Muscle layer of duodenum (tissue), 2 donors: ENCODE results near the gene ATMIN.

Source experiments
- H3K27ac ChIP-seq: one replicate; pipeline ENCODE4 v1.7.0; 2013; ENCODE audit warnings: mild to moderate bottlenecking, low read length
- H3K27me3 ChIP-seq: one replicate; pipeline ENCODE4 v1.7.0; 2013; ENCODE audit warnings: low read depth, mild to moderate bottlenecking, control low read depth, low read length
- H3K36me3 ChIP-seq, 2 donors: one replicate each; pipeline ENCODE4 v1.7.0; 2013; ENCODE audit warnings: low read length in 2 of 2, control low read depth in 1 of 2, mild to moderate bottlenecking in 1 of 2; ENCODE audit not compliant: insufficient read depth in 2 of 2, control insufficient read depth in 1 of 2
- H3K4me1 ChIP-seq, 2 donors: one replicate each; pipeline ENCODE4 v1.7.0; 2013; ENCODE audit warnings: low read length in 2 of 2, mild to moderate bottlenecking in 2 of 2, control low read depth in 1 of 2, moderate library complexity in 1 of 2; ENCODE audit not compliant: insufficient read depth in 2 of 2, control insufficient read depth in 1 of 2
- H3K4me3 ChIP-seq, 2 donors: one replicate each; pipeline ENCODE4 v1.7.0; 2013; ENCODE audit warnings: low read length in 2 of 2, low read depth in 1 of 2, mild to moderate bottlenecking in 1 of 2
- H3K9me3 ChIP-seq, 2 donors: one replicate each; pipeline ENCODE4 v1.7.0; 2013; ENCODE audit warnings: low read length in 2 of 2, control low read depth in 1 of 2, mild to moderate bottlenecking in 1 of 2; ENCODE audit not compliant: control insufficient read depth in 1 of 2
- donor health status: healthy.

Gene ATMIN

GRCh38 chr16:81040842-81041241 lies 5.2 kb downstream of the ATMIN start:
- Histone ChIP-seq H3K36me3 (peaks cover 38 to 45% of the 10 kb centered on the region in 2 donors), H3K27me3 (no peaks in the 10 kb centered on the region), H3K4me3 (no peak overlapping the region), H3K27ac (no peak overlapping the region), H3K4me1 (peaks cover 0 to 20% of the 10 kb centered on the region in 2 donors), H3K9me3 (no peaks in the 10 kb centered on the region)

DNA sequence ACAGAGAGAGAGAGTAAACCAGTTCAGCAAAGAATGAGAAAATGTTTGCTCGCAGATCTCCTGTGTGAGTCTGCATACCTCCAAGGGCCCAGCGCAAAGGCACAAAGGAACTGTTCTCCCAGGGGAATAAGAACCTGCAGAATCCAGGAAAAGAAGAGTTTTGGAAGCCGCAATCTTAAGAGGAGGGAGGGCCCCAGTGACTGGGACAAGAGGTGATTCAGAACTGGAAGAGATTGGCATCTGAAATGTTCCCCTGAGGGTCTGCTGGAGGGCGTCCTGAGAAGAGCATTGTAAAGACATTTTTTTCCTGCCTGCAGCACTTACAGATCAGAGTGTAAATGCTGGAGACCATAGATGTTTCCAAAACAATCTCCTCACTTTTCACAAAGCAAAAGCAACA lies 6.1 kb downstream of the ATMIN start:
- Histone ChIP-seq H3K27me3 (no peaks in the 10 kb centered on the region), H3K27ac (no peak overlapping the region), H3K4me3 (no peak overlapping the region), H3K36me3 (peaks cover 38 to 47% of the 10 kb centered on the region in 2 donors), H3K4me1 (peaks cover 0 to 18% of the 10 kb centered on the region in 2 donors), H3K9me3 (no peaks in the 10 kb centered on the region)

GRCh38 chr16:81042821-81043220 lies 7.2 kb downstream of the ATMIN start:
- Histone ChIP-seq H3K27me3 (no peaks in the 10 kb centered on the region), H3K4me1 (peaks cover 0 to 6% of the 10 kb centered on the region in 2 donors), H3K4me3 (no peak overlapping the region), H3K36me3 (peaks cover 38 to 47% of the 10 kb centered on the region in 2 donors), H3K9me3 (no peaks in the 10 kb centered on the region), H3K27ac (no peak overlapping the region)

DNA sequence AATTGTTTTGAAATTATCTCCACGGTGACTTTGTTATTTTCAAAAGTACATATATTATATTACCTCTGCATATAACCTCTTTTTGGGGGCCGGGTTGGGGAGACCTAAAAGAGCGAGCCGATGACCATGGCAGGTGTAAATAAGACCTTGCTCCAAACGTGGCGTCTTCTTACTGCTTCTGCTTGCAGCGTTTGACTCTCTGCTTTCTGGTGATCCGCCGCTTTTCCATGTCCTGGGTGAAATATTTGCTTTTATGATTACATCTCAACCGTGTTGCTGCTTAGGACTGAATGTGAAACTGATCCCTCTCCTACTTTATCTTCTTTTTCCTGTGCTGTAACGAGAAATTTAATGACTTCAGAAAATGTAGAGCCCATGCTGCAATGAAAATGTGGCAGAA lies 18.1 kb downstream of the ATMIN start:
- Histone ChIP-seq H3K36me3 (no peaks in the 10 kb centered on the region), H3K4me3 (no peak overlapping the region), H3K4me1 (no peaks in the 10 kb centered on the region)

DNA sequence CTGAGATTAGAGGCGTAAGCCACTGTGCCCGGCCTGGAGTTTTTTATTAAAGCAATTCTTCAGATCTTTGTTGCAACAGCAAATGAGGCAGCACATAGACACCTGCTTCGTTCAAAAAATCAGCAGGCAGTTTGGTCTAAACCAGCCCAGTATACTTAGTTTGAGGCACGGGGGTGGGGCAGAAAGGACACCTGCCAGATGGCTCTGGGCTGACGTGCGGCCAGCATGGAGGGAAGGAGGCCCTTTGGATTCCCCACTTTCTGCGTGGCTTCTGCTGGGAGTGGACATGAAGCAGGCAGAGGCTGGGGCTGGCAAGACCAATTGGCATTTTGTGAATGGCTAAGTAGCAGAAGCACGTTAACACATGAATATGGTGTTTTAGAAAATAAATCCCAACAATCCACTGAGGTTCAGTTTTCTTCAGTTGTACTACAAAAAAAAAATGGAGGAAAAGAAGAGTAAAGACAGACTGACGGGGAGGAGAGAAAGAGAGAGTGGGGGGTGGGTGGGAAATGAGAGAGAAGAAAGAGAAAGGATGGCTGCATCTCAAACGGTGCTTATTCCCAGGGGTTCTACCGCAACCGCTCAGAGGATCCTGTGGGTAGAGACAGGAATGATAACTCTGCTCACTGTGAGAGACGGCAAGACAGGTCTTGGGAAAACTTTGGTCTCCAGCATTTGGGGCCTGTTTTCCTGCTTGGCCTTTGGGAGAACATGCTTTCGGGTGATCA lies 25.1 kb downstream of the ATMIN start:
- H3K9me3 ChIP-seq: no peaks in the 10 kb centered on the region
- no peak overlapping the region for H3K27ac ChIP-seq
- H3K4me1 ChIP-seq: no peaks in the 10 kb centered on the region
- no peaks in the 10 kb centered on the region for H3K36me3 ChIP-seq
- H3K27me3 ChIP-seq: no peaks in the 10 kb centered on the region
- H3K4me3 ChIP-seq: no peak overlapping the region

More for the DNA sequence above, 18.1 kb downstream of the ATMIN start:
- Histone ChIP-seq H3K9me3 (no peaks in the 10 kb centered on the region), H3K27ac (no peak overlapping the region), H3K27me3 (no peaks in the 10 kb centered on the region)

DNA sequence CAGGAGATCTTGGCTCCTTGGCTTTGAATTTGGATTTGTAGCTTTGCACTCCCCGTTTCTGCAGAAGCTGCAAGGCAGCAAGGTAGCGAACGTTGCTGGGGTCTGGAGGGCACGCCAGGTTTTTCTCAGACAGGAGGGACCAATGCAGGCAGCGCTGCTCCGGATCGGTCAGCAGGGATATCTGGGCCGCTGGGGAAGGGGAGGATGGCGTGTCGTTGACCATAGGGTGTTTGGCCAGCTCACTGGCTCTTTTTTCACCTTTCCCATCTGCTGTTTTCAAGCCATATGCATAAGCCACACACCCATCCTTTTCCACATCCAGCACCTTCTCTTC lies 25.6 kb downstream of the ATMIN start:
- Histone ChIP-seq H3K27ac (no peak overlapping the region), H3K4me3 (no peak overlapping the region), H3K4me1 (no peaks in the 10 kb centered on the region), H3K36me3 (no peaks in the 10 kb centered on the region), H3K9me3 (no peaks in the 10 kb centered on the region), H3K27me3 (no peaks in the 10 kb centered on the region)

DNA sequence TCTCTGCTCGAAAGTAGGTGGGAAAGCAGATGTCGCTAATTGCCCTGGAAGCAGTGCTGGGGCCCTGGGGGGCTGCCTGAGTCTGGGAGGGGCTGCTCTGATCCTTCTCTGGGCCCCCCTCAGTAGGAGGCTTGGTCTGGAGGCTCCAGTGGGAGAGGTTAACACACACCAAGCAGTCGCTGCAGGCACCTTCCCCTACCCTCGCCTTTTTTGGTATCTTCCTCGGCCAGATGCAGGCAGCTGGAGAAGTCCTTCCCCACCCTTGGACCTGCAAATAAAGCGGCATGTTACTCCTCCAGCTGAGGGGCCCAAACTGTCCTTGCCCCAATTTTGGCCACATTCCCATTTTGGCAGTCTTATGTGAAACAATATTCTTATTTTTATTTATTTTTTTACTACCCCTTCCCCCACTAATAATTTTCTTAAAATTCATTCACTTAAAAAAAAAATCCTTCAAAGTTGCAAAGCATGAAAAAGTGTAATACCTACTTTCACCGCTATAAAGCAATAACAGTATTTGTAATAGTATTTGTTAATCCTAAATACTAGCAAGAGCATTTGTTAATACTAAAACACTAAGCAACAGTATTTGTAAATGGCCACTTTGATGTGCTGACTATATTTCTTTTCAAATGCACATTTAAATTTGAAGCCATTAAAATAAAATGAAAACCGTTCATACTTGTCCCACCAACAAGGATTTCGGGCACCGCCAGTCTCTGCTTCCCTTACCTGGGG lies 26.4 kb downstream of the ATMIN start:
- Histone ChIP-seq H3K27ac (no peak overlapping the region), H3K9me3 (no peaks in the 10 kb centered on the region), H3K27me3 (no peaks in the 10 kb centered on the region), H3K4me1 (no peaks in the 10 kb centered on the region), H3K4me3 (no peak overlapping the region), H3K36me3 (no peaks in the 10 kb centered on the region)

GRCh38 chr16:81066681-81067080 lies 31.0 kb downstream of the ATMIN start:
- H3K9me3 ChIP-seq: no peaks in the 10 kb centered on the region
- H3K27me3 ChIP-seq: no peaks in the 10 kb centered on the region

DNA sequence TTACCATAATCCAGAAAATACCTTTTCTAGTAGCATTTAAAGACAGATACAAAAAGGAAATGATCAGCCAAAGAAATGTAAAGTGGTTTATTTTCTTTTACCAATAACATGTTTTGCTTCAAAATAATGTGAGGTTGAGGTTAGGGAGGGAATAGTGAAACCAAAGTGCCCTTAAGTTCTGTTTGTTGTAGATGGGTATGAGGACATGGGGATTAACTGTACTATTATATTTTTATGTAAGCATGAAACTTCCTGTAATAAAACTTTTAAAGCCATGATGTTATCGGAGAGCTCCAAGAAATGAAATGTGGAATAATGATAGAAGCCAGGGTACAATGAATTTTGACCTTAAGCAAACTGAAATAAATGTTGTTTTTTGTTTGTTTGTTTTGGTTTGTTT lies 31.5 kb downstream of the ATMIN start:
- Histone ChIP-seq H3K4me1 (no peaks in the 10 kb centered on the region), H3K9me3 (no peaks in the 10 kb centered on the region), H3K27me3 (no peaks in the 10 kb centered on the region), H3K4me3 (no peak overlapping the region), H3K36me3 (no peaks in the 10 kb centered on the region), H3K27ac (no peak overlapping the region)

More at GRCh38 chr16:81066681-81067080, 31.0 kb downstream of the ATMIN start:
- H3K36me3 ChIP-seq: no peaks in the 10 kb centered on the region
- no peak overlapping the region for H3K27ac ChIP-seq
- no peaks in the 10 kb centered on the region for H3K4me1 ChIP-seq
- H3K4me3 ChIP-seq: no peak overlapping the region

DNA sequence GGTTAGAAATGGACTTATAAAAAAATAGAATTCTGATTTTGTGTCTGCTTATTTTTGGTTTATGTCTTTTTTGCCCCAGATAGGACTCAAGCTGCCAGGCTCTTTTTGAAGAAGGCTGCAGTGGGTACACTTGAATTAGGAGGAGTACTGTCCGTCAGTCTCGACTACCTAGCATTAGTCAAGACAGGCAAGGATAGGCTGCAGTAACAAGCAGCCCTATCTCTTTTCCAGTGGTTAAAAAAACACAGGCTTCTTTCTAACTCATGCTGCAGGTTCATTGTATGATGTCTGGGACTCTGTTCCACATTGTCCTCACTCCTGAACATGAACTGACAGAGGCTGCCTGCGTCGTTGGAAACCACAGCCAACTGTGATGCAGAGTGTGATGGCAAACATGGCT lies 33.4 kb downstream of the ATMIN start:
- H3K36me3 ChIP-seq: no peaks in the 10 kb centered on the region

GRCh38 chr16:81070979-81071378 lies 35.3 kb downstream of the ATMIN start:
- Histone ChIP-seq H3K4me1 (no peaks in the 10 kb centered on the region), H3K9me3 (no peaks in the 10 kb centered on the region), H3K27ac (no peak overlapping the region), H3K4me3 (no peak overlapping the region), H3K36me3 (no peaks in the 10 kb centered on the region), H3K27me3 (no peaks in the 10 kb centered on the region)

More for the DNA sequence above, 33.4 kb downstream of the ATMIN start:
- H3K27me3 ChIP-seq: no peaks in the 10 kb centered on the region
- H3K4me1 ChIP-seq: no peaks in the 10 kb centered on the region
- no peak overlapping the region for H3K27ac ChIP-seq
- H3K4me3 ChIP-seq: no peak overlapping the region
- no peaks in the 10 kb centered on the region for H3K9me3 ChIP-seq
